Trophoblast cell (in vitro differentiated cells and primary cell): ENCODE measurements around the gene GTF3C2. TPM values are rescaled to one million over a fixed set of nuclear protein-coding genes. Genes with fewer than 3 reads are reported as not detected.

Experiments
- DNase-seq, 2 donors: peaks; one replicate each; pipeline ENCODE4 v3.0.0-alpha.2; 2016
- H2AFZ ChIP-seq: 2 replicates; pipeline ENCODE4 v1.6.1; 2013; ENCODE audit warnings: low read length, moderate library complexity, mild to moderate bottlenecking; ENCODE audit not compliant: insufficient read depth, poor library complexity
- H2AK5ac ChIP-seq: 2 replicates; pipeline ENCODE4 v1.6.1; 2013; ENCODE audit warnings: mild to moderate bottlenecking, low read length
- H2BK120ac ChIP-seq: 2 replicates; pipeline ENCODE4 v1.6.1; 2013; ENCODE audit warnings: low read length, mild to moderate bottlenecking, moderate library complexity; ENCODE audit not compliant: insufficient read depth, poor library complexity
- H2BK12ac ChIP-seq: 2 replicates; pipeline ENCODE4 v1.6.1; 2013; ENCODE audit warnings: mild to moderate bottlenecking, low read length, moderate library complexity
- H2BK5ac ChIP-seq: 2 replicates; pipeline ENCODE4 v1.6.1; 2013; ENCODE audit warnings: low read length, low read depth, moderate library complexity, mild to moderate bottlenecking; ENCODE audit not compliant: poor library complexity
- H3K14ac ChIP-seq: 2 replicates; pipeline ENCODE4 v1.6.1; 2013; ENCODE audit warnings: mild to moderate bottlenecking, low read length
- H3K18ac ChIP-seq: 2 replicates; pipeline ENCODE4 v1.6.1; 2013; ENCODE audit warnings: mild to moderate bottlenecking, low read length
- H3K23ac ChIP-seq: 2 replicates; pipeline ENCODE4 v1.6.1; 2013; ENCODE audit warnings: low read length
- H3K27ac ChIP-seq: 2 replicates; pipeline ENCODE4 v1.5.1; 2013; ENCODE audit warnings: low read depth, mild to moderate bottlenecking, inconsistent platforms, low read length, moderate library complexity
- H3K27me3 ChIP-seq: 2 replicates; pipeline ENCODE4 v1.6.1; 2013; ENCODE audit warnings: inconsistent platforms, mild to moderate bottlenecking, low read length, moderate library complexity; ENCODE audit not compliant: insufficient read depth
- H3K36me3 ChIP-seq, 2 experiments: 1 replicate in 1 of 2; 2 replicates in 1 of 2; pipeline ENCODE4 v1.6.1; 2013; ENCODE audit warnings: low read length in 2 of 2, mild to moderate bottlenecking in 2 of 2, moderate library complexity in 1 of 2; ENCODE audit not compliant: insufficient read depth in 2 of 2, control insufficient read depth in 1 of 2
- H3K4ac ChIP-seq: 2 replicates; pipeline ENCODE4 v1.6.1; 2013; ENCODE audit warnings: low read depth, mild to moderate bottlenecking, low read length, moderate library complexity
- H3K4me1 ChIP-seq, 2 experiments: 1 replicate in 1 of 2; 2 replicates in 1 of 2; pipeline ENCODE4 v1.6.1; 2013; ENCODE audit warnings: low read length in 2 of 2, mild to moderate bottlenecking in 2 of 2, moderate library complexity in 1 of 2; ENCODE audit not compliant: insufficient read depth in 2 of 2, control insufficient read depth in 1 of 2
- H3K4me2 ChIP-seq: 2 replicates; pipeline ENCODE4 v1.6.1; 2013; ENCODE audit warnings: inconsistent platforms, mild to moderate bottlenecking, low read length, moderate library complexity
- H3K4me3 ChIP-seq: 2 replicates; pipeline ENCODE4 v1.5.1; 2013; ENCODE audit warnings: mild to moderate bottlenecking, low read depth, low read length, inconsistent platforms
- H3K79me1 ChIP-seq: one replicate; pipeline ENCODE4 v1.6.1; 2013; ENCODE audit warnings: low read length
- H3K79me2 ChIP-seq: 2 replicates; pipeline ENCODE4 v1.6.1; 2013; ENCODE audit warnings: low read length, mild to moderate bottlenecking; ENCODE audit not compliant: control insufficient read depth, insufficient read depth, poor library complexity
- H3K9ac ChIP-seq: 2 replicates; pipeline ENCODE4 v1.6.1; 2013; ENCODE audit warnings: mild to moderate bottlenecking, low read length
- H3K9me3 ChIP-seq: 2 replicates; pipeline ENCODE4 v1.6.1; 2013; ENCODE audit warnings: low read depth, mild to moderate bottlenecking, control low read depth, inconsistent platforms, low read length; ENCODE audit not compliant: insufficient read depth
- H4K12ac ChIP-seq: 2 replicates; pipeline ENCODE4 v1.6.1; 2013; ENCODE audit warnings: low read depth, mild to moderate bottlenecking, low read length, moderate library complexity
- H4K8ac ChIP-seq: 2 replicates; pipeline ENCODE4 v1.6.1; 2013; ENCODE audit warnings: low read depth, mild to moderate bottlenecking, low read length, moderate library complexity
- H4K91ac ChIP-seq: one replicate; pipeline ENCODE4 v1.6.1; 2013; ENCODE audit warnings: low read depth, mild to moderate bottlenecking, low read length, moderate library complexity
- WGBS: extraction: QIAGEN DNeasy Blood & Tissue Kit; methylation state at CpG from one replicate; pipeline ENCODE4 v1.1.7; 2013; ENCODE audit warnings: missing lambda C conversion rate; ENCODE audit not compliant: insufficient read length, insufficient coverage; ENCODE audit errors: extremely low coverage; 5-methylcytosine and 5-hydroxymethylcytosine counted together
- polyA plus RNA-seq: library from polyadenylated mRNA; stranded (reverse); fragments of 200-250 nt; gene quantifications from 2 replicates; pipeline ENCODE4 v1.2.3, GENCODE V29; 2013

The GTF3C2 gene, protein sequence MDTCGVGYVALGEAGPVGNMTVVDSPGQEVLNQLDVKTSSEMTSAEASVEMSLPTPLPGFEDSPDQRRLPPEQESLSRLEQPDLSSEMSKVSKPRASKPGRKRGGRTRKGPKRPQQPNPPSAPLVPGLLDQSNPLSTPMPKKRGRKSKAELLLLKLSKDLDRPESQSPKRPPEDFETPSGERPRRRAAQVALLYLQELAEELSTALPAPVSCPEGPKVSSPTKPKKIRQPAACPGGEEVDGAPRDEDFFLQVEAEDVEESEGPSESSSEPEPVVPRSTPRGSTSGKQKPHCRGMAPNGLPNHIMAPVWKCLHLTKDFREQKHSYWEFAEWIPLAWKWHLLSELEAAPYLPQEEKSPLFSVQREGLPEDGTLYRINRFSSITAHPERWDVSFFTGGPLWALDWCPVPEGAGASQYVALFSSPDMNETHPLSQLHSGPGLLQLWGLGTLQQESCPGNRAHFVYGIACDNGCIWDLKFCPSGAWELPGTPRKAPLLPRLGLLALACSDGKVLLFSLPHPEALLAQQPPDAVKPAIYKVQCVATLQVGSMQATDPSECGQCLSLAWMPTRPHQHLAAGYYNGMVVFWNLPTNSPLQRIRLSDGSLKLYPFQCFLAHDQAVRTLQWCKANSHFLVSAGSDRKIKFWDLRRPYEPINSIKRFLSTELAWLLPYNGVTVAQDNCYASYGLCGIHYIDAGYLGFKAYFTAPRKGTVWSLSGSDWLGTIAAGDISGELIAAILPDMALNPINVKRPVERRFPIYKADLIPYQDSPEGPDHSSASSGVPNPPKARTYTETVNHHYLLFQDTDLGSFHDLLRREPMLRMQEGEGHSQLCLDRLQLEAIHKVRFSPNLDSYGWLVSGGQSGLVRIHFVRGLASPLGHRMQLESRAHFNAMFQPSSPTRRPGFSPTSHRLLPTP
- 51.4 and 53.1 TPM in 2 replicates for polyA plus RNA-seq

DNA sequence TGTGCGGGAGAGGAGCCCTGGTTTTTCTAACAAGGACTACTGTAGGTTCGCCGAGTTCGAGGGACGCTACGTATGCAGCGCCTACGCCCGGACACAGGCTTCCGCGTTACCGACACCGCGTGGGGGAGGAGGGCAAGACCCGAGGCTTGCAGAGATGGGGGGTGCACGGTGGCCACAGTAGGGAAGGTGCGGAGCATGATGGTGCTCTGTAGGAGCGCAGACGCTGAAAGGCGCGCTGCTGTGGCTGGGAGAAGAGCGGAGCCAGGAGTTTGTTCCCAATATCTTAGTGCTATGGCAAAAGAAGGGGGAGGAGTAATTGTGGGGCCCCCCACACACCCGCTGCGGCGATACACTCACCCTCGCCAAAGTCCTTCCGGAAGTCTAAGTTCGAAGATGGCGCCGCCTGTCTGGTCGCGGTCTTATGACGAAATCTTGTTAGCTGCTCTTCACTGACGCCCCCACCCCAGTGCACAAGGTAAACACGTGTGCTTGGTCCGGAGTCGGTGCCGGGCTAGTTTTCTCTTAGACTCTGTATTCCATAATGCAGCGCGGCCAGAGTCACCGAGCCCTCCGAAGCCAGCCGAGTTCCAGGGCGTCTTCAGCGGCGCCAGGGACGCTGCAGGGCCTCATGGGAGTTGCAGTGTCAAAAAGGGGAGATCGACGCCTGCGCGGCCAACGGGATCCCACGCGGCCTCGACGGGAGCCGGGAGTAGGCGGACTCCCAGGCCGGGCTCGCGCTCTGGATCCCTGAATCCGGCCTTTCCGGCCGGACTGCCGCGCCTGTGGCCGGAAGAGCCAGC, at the start of gene GTF3C2:
Gene GTF3C2 (minus strand): TSS at position 383 of the 800 bp plus-strand sequence. CDS start 13,210 bp downstream, outside the sequence.
- Histone ChIP-seq H3K14ac (peak within 1 kb of the TSS; percentile 93), H3K9ac (peak within 1 kb of the TSS; percentile 90), H3K4me3 (peak within 1 kb of the TSS; percentile 91), H4K8ac (peak within 1 kb of the TSS; percentile 97), H3K4ac (peak within 1 kb of the TSS; percentile 92), H3K79me2 (peaks cover 15% of the 10 kb centered on the region), H4K12ac (peak within 1 kb of the TSS; percentile 96), H2BK5ac (peak within 1 kb of the TSS; percentile 93), H3K4me1 (peaks cover 3 to 4% of the 10 kb centered on the region in 2 experiments), H4K91ac (peak within 1 kb of the TSS; percentile 98), H2AFZ (peak within 1 kb of the TSS; percentile 71), H2BK12ac (no peak within 1 kb of the TSS), H3K79me1 (peaks cover 13% of the 10 kb centered on the region), H3K18ac (peak within 1 kb of the TSS; percentile 95), H3K36me3 (peaks cover 0 to 1% of the 10 kb centered on the region in 2 experiments), H3K9me3 (no peaks in the 10 kb centered on the region), H2AK5ac (peak within 1 kb of the TSS; percentile 90), H2BK120ac (peak within 1 kb of the TSS; percentile 84), H3K27ac (peak within 1 kb of the TSS; percentile 98), H3K23ac (no peak within 1 kb of the TSS), H3K4me2 (peak within 1 kb of the TSS; percentile 82), H3K27me3 (no peaks in the 10 kb centered on the region)
- DNase-seq = peak; percentile 98
- WGBS = no CpG with 5 or more reads among the region's 67 CpGs

GRCh38 chr2:27400348-27401135, 44.0 kb upstream of the GTF3C2 start:
- no peak overlapping the region for H3K4me2 ChIP-seq
- no peaks in the 10 kb centered on the region for H3K9me3 ChIP-seq
- no CpG with 5 or more reads among the region's 2 CpGs for WGBS

GRCh38 chr2:27398962-27399361, 42.4 kb upstream of the GTF3C2 start:
- no peak overlapping the region for H2BK12ac ChIP-seq
- no peak overlapping the region for H4K91ac ChIP-seq
- no CpG with 5 or more reads among the region's 5 CpGs for WGBS
- H3K9me3 ChIP-seq = no peaks in the 10 kb centered on the region
- no peak for DNase-seq
- no peak overlapping the region for H2BK5ac ChIP-seq
- H3K27me3 ChIP-seq = no peaks in the 10 kb centered on the region
- H3K23ac ChIP-seq = no peak overlapping the region
- H3K27ac ChIP-seq = no peak overlapping the region
- H3K36me3 ChIP-seq = peaks cover 0 to 2% of the 10 kb centered on the region in 2 experiments
- H3K18ac ChIP-seq = no peak overlapping the region
- no peak overlapping the region for H2AFZ ChIP-seq
- no peak overlapping the region for H3K14ac ChIP-seq
- no peak overlapping the region for H2BK120ac ChIP-seq
- H3K4me2 ChIP-seq = no peak overlapping the region
- H3K4me1 ChIP-seq = no peaks in the 10 kb centered on the region
- H3K4ac ChIP-seq = peak overlapping the region; percentile 89
- H3K9ac ChIP-seq = no peak overlapping the region
- peaks cover 14% of the 10 kb centered on the region for H3K79me2 ChIP-seq
- no peak overlapping the region for H4K12ac ChIP-seq
- no peak overlapping the region for H2AK5ac ChIP-seq
- H3K79me1 ChIP-seq = no peaks in the 10 kb centered on the region
- H4K8ac ChIP-seq = no peak overlapping the region
- no peak overlapping the region for H3K4me3 ChIP-seq

More at GRCh38 chr2:27400348-27401135, 44.0 kb upstream of the GTF3C2 start:
- Histone ChIP-seq H3K27me3 (no peaks in the 10 kb centered on the region), H3K27ac (no peak overlapping the region), H2BK120ac (no peak overlapping the region), H4K91ac (no peak overlapping the region), H3K18ac (no peak overlapping the region), H3K4me3 (no peak overlapping the region), H3K4me1 (no peaks in the 10 kb centered on the region), H3K79me1 (no peaks in the 10 kb centered on the region), H3K36me3 (peaks cover 3 to 9% of the 10 kb centered on the region in 2 experiments), H3K9ac (no peak overlapping the region), H2AK5ac (no peak overlapping the region), H2AFZ (no peak overlapping the region), H4K12ac (no peak overlapping the region), H3K4ac (peak overlapping the region; percentile 86), H3K14ac (no peak overlapping the region), H2BK5ac (no peak overlapping the region), H3K23ac (no peak overlapping the region), H4K8ac (no peak overlapping the region), H2BK12ac (no peak overlapping the region), H3K79me2 (peaks cover 19% of the 10 kb centered on the region)
- no peak for DNase-seq
